Endothelial cell of umbilical vein (primary cell): ENCODE measurements around the gene POR. TPM values are rescaled to one million over a fixed set of nuclear protein-coding genes. Genes with fewer than 3 reads are reported as not detected.

Experiments used
- BruUV-seq: library from RNA; stranded (reverse); fragments of 400-500 nt; replicated peaks from 2 replicates; lab custom pipeline; 2021; lab: Mats Ljungman, UMichigan
- CTCF ChIA-PET: fragments of 300-600, 350-600 bp; sonication (Branson Sonifier 250); formaldehyde crosslinking; loops from one replicate; lab custom pipeline; 2021; ENCODE audit warnings: antibody characterized with exemption, inconsistent platforms; lab: Charles Lee
- POLR2A ChIA-PET: fragments of 300-600, 350-600 bp; sonication (Branson Sonifier 250); formaldehyde crosslinking; loops from one replicate; lab custom pipeline; 2021; ENCODE audit warnings: antibody characterized with exemption, inconsistent platforms; lab: Charles Lee
- DNase-seq: peaks from one replicate; pipeline ENCODE4 v3.0.0-alpha.2; 2011; ENCODE audit warnings: low read depth, low spot score
- FAIRE-seq: peaks from 2 replicates; lab custom pipeline; 2011; peaks lifted over from hg19 to GRCh38; lab: Jason Lieb, UNC
- H2AFZ ChIP-seq: 2 replicates; pipeline ENCODE4 v1.6.0; 2012; ENCODE audit warnings: low read depth, low read length, control low read depth, inconsistent platforms
- H3K27ac ChIP-seq: 2 replicates; pipeline ENCODE4 v1.5.1; 2011; ENCODE audit warnings: low read depth, mild to moderate bottlenecking, control low read depth, low read length, moderate library complexity; ENCODE audit not compliant: insufficient read depth
- H3K27me3 ChIP-seq, 2 experiments: 2 replicates each; pipeline versions ENCODE4 v1.6.0 to v1.6.1; 2011; ENCODE audit warnings: low read length in 2 of 2, mixed read lengths in 1 of 2; ENCODE audit not compliant: control insufficient read depth in 2 of 2, insufficient read depth in 2 of 2
- H3K36me3 ChIP-seq, 2 experiments: 2 replicates in 1 of 2; 3 replicates in 1 of 2; pipeline ENCODE4 v1.5.1; 2011; ENCODE audit warnings: low read length in 2 of 2, mild to moderate bottlenecking in 1 of 2, moderate library complexity in 1 of 2; ENCODE audit not compliant: control insufficient read depth in 2 of 2, insufficient read depth in 2 of 2; ENCODE audit errors: extremely low read depth in 1 of 2
- H3K4me1 ChIP-seq: 3 replicates; pipeline ENCODE4 v1.5.1; 2011; ENCODE audit warnings: mild to moderate bottlenecking, low read length; ENCODE audit not compliant: control insufficient read depth, insufficient read depth; ENCODE audit errors: extremely low read depth
- H3K4me2 ChIP-seq: 2 replicates; pipeline ENCODE4 v1.6.1; 2011; ENCODE audit warnings: low read length, control low read depth, mixed read lengths; ENCODE audit not compliant: insufficient read depth
- H3K4me3 ChIP-seq, 3 experiments: fragments of 200-600 bp in 1 of 3; sonication (generic), shearing (Covaris generic) in 1 of 3; replicated peaks in 1 of 3; 2 replicates each; pipeline ENCODE4 v1.5.1; 2011 to 2016; ENCODE audit warnings: control low read depth in 3 of 3, low read length in 3 of 3, mild to moderate bottlenecking in 2 of 3, inconsistent platforms in 1 of 3, low read depth in 1 of 3, moderate library complexity in 1 of 3; ENCODE audit not compliant: insufficient read depth in 1 of 3
- H3K79me2 ChIP-seq: 2 replicates; pipeline ENCODE4 v1.6.0; 2012; ENCODE audit warnings: low read length, inconsistent platforms; ENCODE audit not compliant: control insufficient read depth, insufficient read depth
- H3K9ac ChIP-seq: replicated peaks from 2 replicates; pipeline ENCODE3; 2011; ENCODE audit warnings: low read length, control low read depth; ENCODE audit not compliant: insufficient read depth; ENCODE audit errors: extremely low read depth
- H3K9me1 ChIP-seq: replicated peaks from 3 replicates; pipeline ENCODE4 v1.6.0; 2011; ENCODE audit warnings: mild to moderate bottlenecking, low read length; ENCODE audit not compliant: control insufficient read depth, insufficient read depth; ENCODE audit errors: extremely low read depth
- H3K9me3 ChIP-seq: replicated peaks from 2 replicates; pipeline ENCODE4 v1.5.1; 2012; ENCODE audit warnings: low read length, inconsistent platforms; ENCODE audit not compliant: control insufficient read depth, insufficient read depth
- H4K20me1 ChIP-seq: replicated peaks from 2 replicates; pipeline ENCODE3; 2011; ENCODE audit warnings: mild to moderate bottlenecking, low read length; ENCODE audit not compliant: control insufficient read depth, insufficient read depth; ENCODE audit errors: extremely low read depth
- EZH2 ChIP-seq: IDR thresholded peaks from 2 replicates; pipeline ENCODE4 v1.6.1; 2012; ENCODE audit warnings: borderline replicate concordance, low read depth, mild to moderate bottlenecking, moderate library complexity, low read length, inconsistent platforms; ENCODE audit not compliant: severe bottlenecking
- FOS ChIP-seq: IDR thresholded peaks from 2 replicates; pipeline ENCODE4 v1.6.1; 2011; ENCODE audit warnings: mild to moderate bottlenecking, low read length, moderate library complexity, borderline replicate concordance; ENCODE audit not compliant: insufficient read depth
- GATA2 ChIP-seq: IDR thresholded peaks from 2 replicates; pipeline ENCODE4 v1.7.0; 2011; ENCODE audit warnings: low read depth, mild to moderate bottlenecking, moderate library complexity, mixed read lengths, low read length; ENCODE audit not compliant: insufficient read length, insufficient read depth
- JUN ChIP-seq: IDR thresholded peaks from 2 replicates; pipeline ENCODE4 v1.6.1; 2011; ENCODE audit warnings: borderline replicate concordance, low read depth; ENCODE audit not compliant: insufficient read length, insufficient read depth
- MAX ChIP-seq: IDR thresholded peaks from 2 replicates; pipeline ENCODE4 v1.6.1; 2011; ENCODE audit not compliant: insufficient read depth, insufficient read length
- MYC ChIP-seq: IDR thresholded peaks from one replicate; pipeline ENCODE4 v1.6.1; 2011; ENCODE audit warnings: mild to moderate bottlenecking, low read depth, low read length
- POLR2A ChIP-seq: IDR thresholded peaks from 2 replicates; pipeline ENCODE4 v1.6.1; 2012; ENCODE audit warnings: low read depth, mild to moderate bottlenecking, control low read depth, low read length
- POLR2AphosphoS5 ChIP-seq: IDR thresholded peaks from 2 replicates; pipeline ENCODE4 v1.6.1; 2012; ENCODE audit warnings: low read depth, mild to moderate bottlenecking, control low read depth, low read length, moderate library complexity; ENCODE audit not compliant: insufficient read depth
- dilution Hi-C: fragments of 300-500 bp; cut with MboI; formaldehyde crosslinking; loops from one replicate; pipeline ENCODE4 v1.15.0; 2019; ENCODE audit warnings: low sequenced_read_pairs; ENCODE audit not compliant: extremely low pct_ligation_motif_present
- intact Hi-C: fragments of 100-400 bp; cut with micrococcal nuclease; formaldehyde crosslinking; loops from one replicate; pipeline ENCODE4 v1.10.0; 2022
- polyA plus RNA-seq, 4 experiments: library from polyadenylated mRNA; depleted of rRNA in 3 of 4; stranded (reverse) in 3 of 4; unstranded in 1 of 4; fragments of >200 nt; gene quantifications; 2 replicates each; pipeline versions ENCODE4 v1.2.1 to v1.2.3, GENCODE V29; 2011 to 2012; ENCODE audit warnings: missing spikeins in 1 of 4
- total RNA-seq: library from RNA; stranded (reverse); gene quantifications from 2 replicates; pipeline ENCODE4 v1.2.3, GENCODE V29; 2021
- TF ChIP-seq, protein P1 (sequence below), 2 donors: IDR thresholded peaks; 1 replicate in 1 of 2; 2 replicates in 1 of 2; pipeline ENCODE4 v1.5.1; 2011; ENCODE audit warnings: low read length in 2 of 2, mild to moderate bottlenecking in 2 of 2, moderate library complexity in 2 of 2, control low read depth in 1 of 2, inconsistent platforms in 1 of 2, low read depth in 1 of 2; ENCODE audit not compliant: insufficient read depth in 1 of 2; ENCODE audit errors: extremely low read depth in 1 of 2

Gene POR
- total and polyA plus RNA-seq, 2 donors (not counting 3 experiments of a cell fraction or from before 2014, with no cell fraction given): 59.5 to 73.6 TPM

GRCh38 chr7:75955331-75955955 lies 40.5 kb downstream of the POR start:
- no peak for TF ChIP-seq JUN
- TF ChIP-seq POLR2AphosphoS5: no peak
- no peak for TF ChIP-seq EZH2
- TF ChIP-seq GATA2: no peak
- no peak for TF ChIP-seq MYC
- no peak for TF ChIP-seq MAX
- no peak for TF ChIP-seq FOS
- no peak for TF ChIP-seq POLR2A
- TF ChIP-seq, protein P1, sequence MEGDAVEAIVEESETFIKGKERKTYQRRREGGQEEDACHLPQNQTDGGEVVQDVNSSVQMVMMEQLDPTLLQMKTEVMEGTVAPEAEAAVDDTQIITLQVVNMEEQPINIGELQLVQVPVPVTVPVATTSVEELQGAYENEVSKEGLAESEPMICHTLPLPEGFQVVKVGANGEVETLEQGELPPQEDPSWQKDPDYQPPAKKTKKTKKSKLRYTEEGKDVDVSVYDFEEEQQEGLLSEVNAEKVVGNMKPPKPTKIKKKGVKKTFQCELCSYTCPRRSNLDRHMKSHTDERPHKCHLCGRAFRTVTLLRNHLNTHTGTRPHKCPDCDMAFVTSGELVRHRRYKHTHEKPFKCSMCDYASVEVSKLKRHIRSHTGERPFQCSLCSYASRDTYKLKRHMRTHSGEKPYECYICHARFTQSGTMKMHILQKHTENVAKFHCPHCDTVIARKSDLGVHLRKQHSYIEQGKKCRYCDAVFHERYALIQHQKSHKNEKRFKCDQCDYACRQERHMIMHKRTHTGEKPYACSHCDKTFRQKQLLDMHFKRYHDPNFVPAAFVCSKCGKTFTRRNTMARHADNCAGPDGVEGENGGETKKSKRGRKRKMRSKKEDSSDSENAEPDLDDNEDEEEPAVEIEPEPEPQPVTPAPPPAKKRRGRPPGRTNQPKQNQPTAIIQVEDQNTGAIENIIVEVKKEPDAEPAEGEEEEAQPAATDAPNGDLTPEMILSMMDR (IDR thresholded peaks at IDR 0.05; ENCODE audit: extremely low read depth in 1 of 2, insufficient read depth in 1 of 2, low read depth in 1 of 2, low read length in 2 of 2): no peak
- CTCF ChIA-PET: no interaction called here
- Histone ChIP-seq H3K36me3 (peaks cover 5 to 6% of the 10 kb centered on the region in 2 experiments), H3K9me1 (no peaks in the 10 kb centered on the region), H3K9ac (no peak overlapping the region), H3K4me2 (no peak overlapping the region), H4K20me1 (no peaks in the 10 kb centered on the region), H3K4me1 (peaks cover 7% of the 10 kb centered on the region), H3K79me2 (no peaks in the 10 kb centered on the region), H3K27me3 (no peaks in the 10 kb centered on the region), H3K4me3 (no peak overlapping the region), H3K9me3 (no peaks in the 10 kb centered on the region), H3K27ac (peak overlapping the region; percentile 21), H2AFZ (no peak overlapping the region)
- POLR2A ChIA-PET: no interaction called here
- DNase-seq (no peak), FAIRE-seq (no peak)
- BruUV-seq: no TSS peak
- intact Hi-C loops: no loop called here
- dilution Hi-C loops: no loop called here
